IMR-90 (cell line): ENCODE results near the gene B3GLCT. TPM values are rescaled to one million over a fixed set of nuclear protein-coding genes. Genes with fewer than 3 reads are reported as not detected.

Experiments
- ATAC-seq: fragments of 200-7000 bp; cut with Tn5 transposase; 2 replicates; pipeline ENCODE4 v1.9.1; 2020; ENCODE audit warnings: low read depth, mild to moderate bottlenecking, moderate library complexity
- BruUV-seq: library from RNA; stranded (reverse); fragments of 400-500 nt; replicated peaks from 2 replicates; lab custom pipeline; 2021; lab: Mats Ljungman, UMichigan
- CTCF ChIA-PET: fragments of 300-600 bp; formaldehyde crosslinking; extraction: SDS; loops from one replicate; lab custom pipeline; 2021; ENCODE audit warnings: antibody characterized with exemption; lab: Yijun Ruan, JAX
- POLR2A ChIA-PET: fragments of 300-600 bp; sonication (Branson Sonifier 250); formaldehyde crosslinking; loops from one replicate; lab custom pipeline; 2022; ENCODE audit warnings: antibody characterized with exemption; ENCODE audit not compliant: unreplicated experiment; lab: Charles Lee
- DNase-seq: peaks from one replicate; pipeline ENCODE4 v3.0.0; 2013
- H2AFZ ChIP-seq: replicated peaks from 2 replicates; pipeline ENCODE3; 2013; ENCODE audit warnings: low read length, mild to moderate bottlenecking; ENCODE audit not compliant: poor library complexity
- H2AK5ac ChIP-seq: 2 replicates; pipeline ENCODE4 v1.6.1; 2013; ENCODE audit warnings: low read depth, low read length, inconsistent platforms
- H2AK9ac ChIP-seq: replicated peaks from 2 replicates; pipeline ENCODE3; 2013; ENCODE audit warnings: mild to moderate bottlenecking, low read depth, low read length, moderate library complexity; ENCODE audit not compliant: poor library complexity
- H2BK120ac ChIP-seq: 2 replicates; pipeline ENCODE4 v1.6.1; 2013; ENCODE audit warnings: low read depth, low read length, inconsistent platforms
- H2BK15ac ChIP-seq: 3 replicates; pipeline ENCODE4 v1.6.1; 2013; ENCODE audit warnings: low read depth, low read length, inconsistent platforms
- H2BK20ac ChIP-seq: 2 replicates; pipeline ENCODE4 v1.6.1; 2013; ENCODE audit warnings: low read depth, mild to moderate bottlenecking, inconsistent platforms, low read length, moderate library complexity
- H2BK5ac ChIP-seq: 2 replicates; pipeline ENCODE4 v1.6.1; 2013; ENCODE audit warnings: mild to moderate bottlenecking, low read depth, low read length, inconsistent platforms; ENCODE audit not compliant: poor library complexity, severe bottlenecking
- H3K14ac ChIP-seq: replicated peaks from 2 replicates; pipeline ENCODE4 v1.6.1; 2013; ENCODE audit warnings: low read depth, low read length, inconsistent platforms
- H3K18ac ChIP-seq: 2 replicates; pipeline ENCODE4 v1.6.1; 2013; ENCODE audit warnings: low read depth, low read length, control low read depth
- H3K23ac ChIP-seq: 2 replicates; pipeline ENCODE4 v1.6.1; 2013; ENCODE audit warnings: low read depth, low read length, inconsistent platforms
- H3K27ac ChIP-seq: 2 replicates; pipeline ENCODE4 v1.5.1; 2013; ENCODE audit warnings: mild to moderate bottlenecking, control low read depth, low read length; ENCODE audit not compliant: insufficient read depth
- H3K27me3 ChIP-seq: 2 replicates; pipeline ENCODE4 v1.6.1; 2013; ENCODE audit warnings: low read length; ENCODE audit not compliant: control insufficient read depth, insufficient read depth
- H3K36me3 ChIP-seq: 2 replicates; pipeline ENCODE4 v1.6.1; 2013; ENCODE audit warnings: low read length, mixed read lengths; ENCODE audit not compliant: control insufficient read depth, insufficient read depth
- H3K4ac ChIP-seq: 2 replicates; pipeline ENCODE4 v1.6.1; 2013; ENCODE audit warnings: low read depth, low read length, inconsistent platforms
- H3K4me1 ChIP-seq: 2 replicates; pipeline ENCODE4 v1.6.1; 2013; ENCODE audit warnings: low read length, mixed read lengths; ENCODE audit not compliant: control insufficient read depth, insufficient read depth
- H3K4me2 ChIP-seq: 2 replicates; pipeline ENCODE4 v1.6.1; 2013; ENCODE audit warnings: low read depth, mild to moderate bottlenecking, control low read depth, low read length, moderate library complexity
- H3K4me3 ChIP-seq: 2 replicates; pipeline ENCODE4 v1.5.1; 2013; ENCODE audit warnings: low read depth, mild to moderate bottlenecking, control low read depth, low read length, moderate library complexity; ENCODE audit not compliant: insufficient read depth
- H3K56ac ChIP-seq: 2 replicates; pipeline ENCODE4 v1.6.1; 2013; ENCODE audit warnings: low read length, inconsistent platforms; ENCODE audit not compliant: insufficient read depth; ENCODE audit errors: extremely low read depth
- H3K79me1 ChIP-seq, 2 experiments: 2 replicates each; pipeline ENCODE4 v1.6.1; 2013; ENCODE audit warnings: low read length in 2 of 2, inconsistent platforms in 1 of 2, low read depth in 1 of 2
- H3K9ac ChIP-seq: 2 replicates; pipeline ENCODE4 v1.6.1; 2013; ENCODE audit warnings: low read depth, low read length, control low read depth
- H3K9me1 ChIP-seq: 2 replicates; pipeline ENCODE4 v1.6.1; 2013; ENCODE audit warnings: low read length, inconsistent platforms; ENCODE audit not compliant: insufficient read depth
- H3K9me3 ChIP-seq: 2 replicates; pipeline ENCODE4 v1.6.1; 2013; ENCODE audit warnings: low read length; ENCODE audit not compliant: control insufficient read depth, insufficient read depth
- H4K20me1 ChIP-seq: 2 replicates; pipeline ENCODE4 v1.6.1; 2013; ENCODE audit warnings: low read length, inconsistent platforms; ENCODE audit not compliant: insufficient read depth
- H4K5ac ChIP-seq: 2 replicates; pipeline ENCODE4 v1.6.1; 2013; ENCODE audit warnings: mild to moderate bottlenecking, low read depth, low read length, control low read depth
- H4K8ac ChIP-seq, 2 experiments: 2 replicates each; pipeline ENCODE4 v1.6.1; 2013; ENCODE audit warnings: low read depth in 2 of 2, low read length in 2 of 2, control low read depth in 1 of 2, inconsistent platforms in 1 of 2
- H4K91ac ChIP-seq: 2 replicates; pipeline ENCODE4 v1.6.1; 2013; ENCODE audit warnings: low read depth, low read length, inconsistent platforms; ENCODE audit not compliant: insufficient read depth
- ELK1 ChIP-seq: fragments of 150-350 bp; IDR thresholded peaks from 2 replicates; pipeline ENCODE4 v1.6.1; 2016; ENCODE audit warnings: low read depth, mild to moderate bottlenecking, low read length, moderate library complexity, borderline replicate concordance
- MAZ ChIP-seq: IDR thresholded peaks from 2 replicates; pipeline ENCODE4 v1.6.1; 2012; ENCODE audit warnings: low read depth, mild to moderate bottlenecking, low read length, improper control_type of control experiment, moderate library complexity, borderline replicate concordance
- NFE2L2 ChIP-seq: fragments of 150-350 bp; IDR thresholded peaks from 2 replicates; pipeline ENCODE4 v1.6.1; 2016; ENCODE audit warnings: low read depth, mild to moderate bottlenecking, low read length
- POLR2A ChIP-seq: IDR thresholded peaks from 2 replicates; pipeline ENCODE4 v1.6.1; 2012; ENCODE audit warnings: mild to moderate bottlenecking, low read depth, low read length
- RAD21 ChIP-seq: IDR thresholded peaks from 2 replicates; pipeline ENCODE4 v1.6.1; 2012; ENCODE audit warnings: low read length, improper control_type of control experiment
- USF2 ChIP-seq: fragments of 150-350 bp; IDR thresholded peaks from 2 replicates; pipeline ENCODE4 v1.6.1; 2017; ENCODE audit warnings: mild to moderate bottlenecking, antibody characterized with exemption, low read length, low read depth
- WGBS, 2 experiments: methylation state at CpG; one replicate each; pipeline versions ENCODE4 v1.1.5 to v1.1.7; 2013; ENCODE audit warnings: missing lambda C conversion rate in 2 of 2; ENCODE audit not compliant: insufficient read length in 1 of 2; ENCODE audit errors: extremely low coverage in 2 of 2; 5-methylcytosine and 5-hydroxymethylcytosine counted together
- dilution Hi-C: fragments of 300-500 bp; cut with HindIII; formaldehyde crosslinking; loops from one replicate; pipeline ENCODE4 v1.14.3; 2018; ENCODE audit warnings: low sequenced_read_pairs; ENCODE audit not compliant: unreplicated experiment
- in situ Hi-C: fragments of 300-500 bp; cut with MboI; formaldehyde crosslinking; loops from 3 replicates; pipeline ENCODE4 v1.14.3; 2019; ENCODE audit warnings: low sequenced_read_pairs, inconsistent platforms, mixed read lengths
- intact Hi-C: fragments of 100-400 bp; cut with micrococcal nuclease; formaldehyde crosslinking; loops from 2 replicates; pipeline ENCODE4 v1.10.0; 2022
- polyA plus RNA-seq, 3 experiments: library from polyadenylated mRNA; depleted of rRNA; stranded (reverse); fragments of >200 nt; gene quantifications; 2 replicates each; pipeline ENCODE4 v1.2.3, GENCODE V29; 2012; ENCODE audit warnings: low replicate concordance in 1 of 3
- total RNA-seq: library from RNA; depleted of rRNA; stranded (reverse); fragments of >200 nt; gene quantifications from 2 replicates; pipeline ENCODE4 v1.2.3, GENCODE V29; 2012

Gene B3GLCT
- total and polyA plus RNA-seq, 2 of the 4 experiments (the other 2 are of a cell fraction), result 2.0 to 4.5 TPM

- H3K27me3 ChIP-seq, result no peaks in the 10 kb centered on the region
- dilution Hi-C loops (no loop called here), in situ Hi-C loops (no loop called here), intact Hi-C loops (no loop called here)
- no peaks in the 10 kb centered on the region for H3K4me1 ChIP-seq
- no peak overlapping the region for H2AFZ ChIP-seq
- TF ChIP-seq ELK1 (no peak), MAZ (no peak), POLR2A (no peak), RAD21 (no peak), USF2 (no peak), NFE2L2 (no peak)
- no peak overlapping the region for H2BK120ac ChIP-seq
- H3K79me1 ChIP-seq, result peaks cover 0 to 9% of the 10 kb centered on the region in 2 experiments; a peak in 2 of 4 replicates
- no peak overlapping the region for H3K4me2 ChIP-seq
- no peak overlapping the region for H4K8ac ChIP-seq
- no peak overlapping the region for H2AK5ac ChIP-seq
- no peak overlapping the region for H3K14ac ChIP-seq
- H4K20me1 ChIP-seq, result no peaks in the 10 kb centered on the region; the same call in 1 of the 2 replicates
- H3K18ac ChIP-seq, result no peak overlapping the region
- no peak overlapping the region for H2AK9ac ChIP-seq
- no peak overlapping the region for H3K4ac ChIP-seq
- DNase-seq (peak; percentile 67), ATAC-seq (no peak)
- no peak overlapping the region for H3K23ac ChIP-seq
- no peak overlapping the region for H2BK5ac ChIP-seq
- no peak overlapping the region for H3K4me3 ChIP-seq
- no peak overlapping the region for H4K5ac ChIP-seq
- no TSS peak for BruUV-seq
- no peaks in the 10 kb centered on the region for H3K36me3 ChIP-seq
- no peak overlapping the region for H3K27ac ChIP-seq
- H2BK20ac ChIP-seq, result no peak overlapping the region
- ChIA-PET POLR2A (interaction anchor here (0.6 kb wide), 1 partner anchor 702 kb away, joined by 3 read pairs; no protein-coding TSS in a partner anchor), CTCF (no interaction called here)
- WGBS, 2 experiments, result no CpG with 5 or more reads among the region's 3 CpGs
- H3K56ac ChIP-seq, result no peak overlapping the region
- no peaks in the 10 kb centered on the region for H3K9me1 ChIP-seq
- H4K91ac ChIP-seq, result no peak overlapping the region
- no peaks in the 10 kb centered on the region for H3K9me3 ChIP-seq
- no peak overlapping the region for H3K9ac ChIP-seq
- H2BK15ac ChIP-seq, result no peak overlapping the region
Measured at GRCh38 chr13:31166591-31166990, 33.2 kb upstream of the B3GLCT start.
